Heart left ventricle (tissue), 16 donors: ENCODE data around the gene NKTR. TPM values are rescaled to one million over a fixed set of nuclear protein-coding genes. Genes with fewer than 3 reads are reported as not detected.

ENCODE experiments used
- ATAC-seq, 4 donors: fragments of 200-7000 bp; cut with Tn5 transposase; one replicate each; pipeline ENCODE4 v1.9.1; 2020 to 2022; ENCODE audit warnings: moderate library complexity in 4 of 4, mild to moderate bottlenecking in 3 of 4, moderate number of reproducible peaks in 1 of 4
- DNase-seq, 5 donors: peaks; one replicate each; pipeline ENCODE4 v3.0.0-alpha.2; 2020
- H3K27ac ChIP-seq, 12 donors: fragments of 200-600 bp; sonication (generic) in 4 of 12; one replicate each; pipeline versions ENCODE4 v1.5.0 to v1.8.0; 2016 to 2022; ENCODE audit warnings: mild to moderate bottlenecking in 2 of 12
- H3K27me3 ChIP-seq, 9 donors: fragments of 200-600 bp; sonication (generic) in 2 of 9; one replicate each; pipeline versions ENCODE4 v1.5.1 to v1.8.0; 2016 to 2022; ENCODE audit warnings: mild to moderate bottlenecking in 3 of 9
- H3K36me3 ChIP-seq, 9 donors: fragments of 200-600 bp; sonication (generic) in 2 of 9; one replicate each; pipeline versions ENCODE4 v1.5.0 to v1.8.0; 2018 to 2022; ENCODE audit warnings: mild to moderate bottlenecking in 2 of 9
- H3K4me1 ChIP-seq, 12 donors: fragments of 200-600 bp; sonication (generic) in 4 of 12; one replicate each; pipeline versions ENCODE4 v1.5.0 to v1.8.0; 2016 to 2022; ENCODE audit warnings: mild to moderate bottlenecking in 3 of 12
- H3K4me3 ChIP-seq, 12 donors: fragments of 200-600 bp; sonication (generic) in 4 of 12; one replicate each; pipeline versions ENCODE4 v1.5.0 to v1.8.0; 2017 to 2022; ENCODE audit warnings: mild to moderate bottlenecking in 9 of 12, moderate library complexity in 4 of 12
- H3K9me3 ChIP-seq, 12 donors: fragments of 200-600 bp; sonication (generic) in 4 of 12; one replicate each; pipeline versions ENCODE4 v1.5.0 to v1.8.0; 2016 to 2022; ENCODE audit warnings: mild to moderate bottlenecking in 1 of 12
- POLR2A ChIP-seq, 2 donors: fragments of 450-650 bp; IDR thresholded peaks; one replicate each; pipeline ENCODE4 v1.6.1; 2017; ENCODE audit warnings: antibody characterized with exemption in 2 of 2, mild to moderate bottlenecking in 2 of 2, moderate library complexity in 2 of 2
- WGBS, 4 donors: extraction: QIAGEN DNeasy Blood & Tissue Kit in 2 of 4; methylation state at CpG; one replicate each; pipeline versions ENCODE4 v1.1.5 to v1.1.7; 2013 to 2018; 5-methylcytosine and 5-hydroxymethylcytosine counted together
- intact Hi-C, 10 donors: fragments of 100-400 bp; cut with DNase I; formaldehyde crosslinking; loops; one replicate each; pipeline versions ENCODE4 v1.11.1 to v1.14.2; 2022
- polyA plus RNA-seq, 2 donors: library from polyadenylated mRNA; stranded (reverse); fragments of 200-250 nt; gene quantifications; one replicate each; pipeline ENCODE4 v1.2.3, GENCODE V29; 2013
- total RNA-seq, 9 donors: library from RNA; depleted of rRNA in 2 of 9; stranded (reverse); fragments of >200 nt in 2 of 9; fragmentation: NEBNext Ultra II Directional in 3 of 9; extraction: Animal tissue kit (Norgen Biotek cat#: 25700) in 3 of 9; gene quantifications; one replicate each; pipeline versions ENCODE4 v1.1.0 to v1.2.4, GENCODE V29; 2016 to 2023
- TF ChIP-seq, protein P1 (sequence below), 12 donors: fragments of 200-600 bp; sonication (generic) in 4 of 12; IDR thresholded peaks; one replicate each; pipeline versions ENCODE4 v1.5.0 to v1.8.0; 2018 to 2022; ENCODE audit warnings: antibody characterized with exemption in 12 of 12, mild to moderate bottlenecking in 5 of 12
- donor health status: ischemic (EF 13 %, LVEDD 7.1; RV severe dilation, severe dysfunction).
- donor health status: healthy with polysubstance abuse.
- donor health status: DM: no; HTN: yes; CAD: no.
- donor health status: DM: no; HTN: no; CAD: no.
- donor health status: ischemic (EF 25% LVEDD 6.9; RV normal size, moderate dysfunction).
- donor health status: ischemic (EF 25% LVEDD 5.7; RV mildly dilated, moderate dysfunction).
- donor health status: healthy.
- donor health status: DM: yes; HTN: yes; CAD: no.
- donor health status: ischemic (EF 35%, LVEDD 5.7; RV mildly dilated, moderate dysfunction).
- donor health status: nonischemic (EF 11% LVEDD 7.7; RV severe dilation, severe dysfunction).
- donor health status: DM: yes; HTN: yes; CAD: no.
- donor health status: PGD.
- donor health status: ischemic (EF 29% LVEDD 5.4; RV normal size, mild dysfunction).
- donor health status: nonischemic (EF 23%, LVEDD 6.1; RV moderate dilation, normal function).

Gene NKTR
- total and polyA plus RNA-seq, 11 donors = 10.7 to 40.6 (median 20.9) TPM

DNA sequence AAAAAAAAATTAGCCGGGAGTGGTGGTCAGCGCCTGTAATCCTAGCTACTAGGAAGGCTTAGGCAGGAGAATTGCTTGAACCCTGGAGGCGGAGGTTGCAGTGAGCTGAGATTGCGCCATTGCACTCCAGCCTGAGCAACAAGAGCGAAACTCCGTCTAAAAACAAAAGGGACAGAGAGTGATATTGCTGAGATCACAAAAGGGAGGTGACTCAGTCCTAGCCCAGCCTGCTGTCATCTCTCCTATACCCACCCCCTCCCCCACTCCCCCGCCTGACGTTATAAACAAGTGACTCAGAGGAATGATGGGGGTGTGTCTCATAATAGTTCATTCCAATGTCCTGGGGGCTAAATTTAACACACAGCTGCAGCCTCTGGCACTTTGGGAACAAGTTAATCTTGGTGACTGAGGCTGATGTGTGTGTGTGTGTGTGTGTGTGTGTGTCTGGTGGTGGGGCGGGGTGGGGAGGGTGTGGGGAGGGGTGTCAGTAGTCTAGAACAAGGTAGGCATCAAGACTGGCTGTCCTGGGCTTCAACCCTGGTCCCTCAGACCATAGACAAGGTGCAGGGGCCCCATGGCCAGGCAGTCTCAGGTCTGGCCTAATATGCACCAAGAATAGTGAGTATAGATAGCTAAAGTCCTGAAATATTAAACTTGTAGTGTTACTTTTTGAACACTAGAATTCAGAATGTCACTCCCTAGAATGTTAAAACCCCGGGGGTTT, 83.6 kb downstream of the NKTR start:
- intact Hi-C loops = loop anchor here in 1 of 10 donors (2.0 kb wide), 1 partner anchor 29 kb away; no protein-coding TSS in a partner anchor
- TF ChIP-seq POLR2A (IDR thresholded peaks at IDR 0.05) = peak in 1 of 2 donors; percentile 16
- TF ChIP-seq, protein P1, sequence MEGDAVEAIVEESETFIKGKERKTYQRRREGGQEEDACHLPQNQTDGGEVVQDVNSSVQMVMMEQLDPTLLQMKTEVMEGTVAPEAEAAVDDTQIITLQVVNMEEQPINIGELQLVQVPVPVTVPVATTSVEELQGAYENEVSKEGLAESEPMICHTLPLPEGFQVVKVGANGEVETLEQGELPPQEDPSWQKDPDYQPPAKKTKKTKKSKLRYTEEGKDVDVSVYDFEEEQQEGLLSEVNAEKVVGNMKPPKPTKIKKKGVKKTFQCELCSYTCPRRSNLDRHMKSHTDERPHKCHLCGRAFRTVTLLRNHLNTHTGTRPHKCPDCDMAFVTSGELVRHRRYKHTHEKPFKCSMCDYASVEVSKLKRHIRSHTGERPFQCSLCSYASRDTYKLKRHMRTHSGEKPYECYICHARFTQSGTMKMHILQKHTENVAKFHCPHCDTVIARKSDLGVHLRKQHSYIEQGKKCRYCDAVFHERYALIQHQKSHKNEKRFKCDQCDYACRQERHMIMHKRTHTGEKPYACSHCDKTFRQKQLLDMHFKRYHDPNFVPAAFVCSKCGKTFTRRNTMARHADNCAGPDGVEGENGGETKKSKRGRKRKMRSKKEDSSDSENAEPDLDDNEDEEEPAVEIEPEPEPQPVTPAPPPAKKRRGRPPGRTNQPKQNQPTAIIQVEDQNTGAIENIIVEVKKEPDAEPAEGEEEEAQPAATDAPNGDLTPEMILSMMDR (IDR thresholded peaks at IDR 0.05) = no peak
- peak overlapping the region; percentile 78 to 96 (median 90) for H3K27ac ChIP-seq
- DNase-seq (peak; percentile 65 to 89 (median 81)), ATAC-seq (peak; percentile 89 to 93 (median 91))
- H3K4me1 ChIP-seq = peaks cover 0 to 25% (median 8%) of the 10 kb centered on the region in 12 donors
- peaks cover 0 to 6% (median 0%) of the 10 kb centered on the region in 9 donors for H3K27me3 ChIP-seq
- H3K9me3 ChIP-seq = no peaks in the 10 kb centered on the region
- H3K4me3 ChIP-seq = peak overlapping the region in 1 of 12 donors; percentile 26
- 34 to 39% (median 35%) methylated on average over 9 to 10 of the region's 10 CpGs for WGBS, 4 donors
- H3K36me3 ChIP-seq = no peaks in the 10 kb centered on the region

DNA sequence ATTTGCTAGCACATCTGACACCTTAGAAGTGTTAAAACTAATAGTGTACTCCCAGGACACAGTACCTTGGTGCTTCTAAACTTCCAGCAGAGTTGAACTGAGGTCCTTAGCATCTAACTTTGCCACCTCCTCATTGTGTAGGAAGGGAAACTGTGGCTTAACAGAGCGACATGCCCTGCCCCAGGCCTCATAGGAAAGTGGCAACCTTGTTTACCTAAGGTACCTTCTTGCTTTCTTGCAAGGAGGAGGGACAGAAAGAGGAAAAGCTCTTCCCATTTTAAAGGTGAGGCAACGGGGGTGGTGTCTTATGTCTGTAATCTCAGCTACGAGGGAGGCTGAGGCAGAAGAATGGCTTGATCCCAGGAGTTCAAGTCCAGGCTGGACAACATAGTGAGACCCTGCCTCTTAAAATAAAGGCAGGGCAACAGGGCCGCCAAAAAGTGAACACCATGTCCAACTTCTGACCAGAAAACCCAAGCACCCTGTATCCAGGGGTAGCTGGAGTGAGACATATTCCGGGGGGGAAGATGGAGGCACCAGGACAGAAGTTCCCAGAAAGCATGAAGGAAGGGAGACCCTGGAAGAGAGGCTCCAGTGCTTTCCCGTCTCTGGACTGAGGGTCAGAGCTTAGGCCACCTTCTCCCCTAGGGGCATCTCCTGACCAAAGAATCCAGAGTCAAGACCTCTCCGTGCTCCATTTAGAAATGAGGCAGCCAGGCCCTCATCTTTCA, 84.3 kb downstream of the NKTR start:
- no peak for TF ChIP-seq POLR2A (IDR thresholded peaks at IDR 0.05)
- TF ChIP-seq, protein P1 (IDR thresholded peaks at IDR 0.05) = no peak
- intact Hi-C loops = loop anchor here in 1 of 10 donors (2.0 kb wide), 1 partner anchor 30 kb away; no protein-coding TSS in a partner anchor
- 78 to 93% (median 82%) methylated on average over 7 of the region's 7 CpGs for WGBS, 4 donors
- no peaks in the 10 kb centered on the region for H3K9me3 ChIP-seq
- no peaks in the 10 kb centered on the region for H3K36me3 ChIP-seq
- no peak overlapping the region for H3K4me3 ChIP-seq
- DNase-seq (peak in 1 of 5 donors; percentile 3), ATAC-seq (no peak)
- peaks cover 0 to 25% (median 8%) of the 10 kb centered on the region in 12 donors for H3K4me1 ChIP-seq
- peaks cover 0 to 6% (median 0%) of the 10 kb centered on the region in 9 donors for H3K27me3 ChIP-seq
- peak overlapping the region; percentile 10 to 96 (median 72) for H3K27ac ChIP-seq

DNA sequence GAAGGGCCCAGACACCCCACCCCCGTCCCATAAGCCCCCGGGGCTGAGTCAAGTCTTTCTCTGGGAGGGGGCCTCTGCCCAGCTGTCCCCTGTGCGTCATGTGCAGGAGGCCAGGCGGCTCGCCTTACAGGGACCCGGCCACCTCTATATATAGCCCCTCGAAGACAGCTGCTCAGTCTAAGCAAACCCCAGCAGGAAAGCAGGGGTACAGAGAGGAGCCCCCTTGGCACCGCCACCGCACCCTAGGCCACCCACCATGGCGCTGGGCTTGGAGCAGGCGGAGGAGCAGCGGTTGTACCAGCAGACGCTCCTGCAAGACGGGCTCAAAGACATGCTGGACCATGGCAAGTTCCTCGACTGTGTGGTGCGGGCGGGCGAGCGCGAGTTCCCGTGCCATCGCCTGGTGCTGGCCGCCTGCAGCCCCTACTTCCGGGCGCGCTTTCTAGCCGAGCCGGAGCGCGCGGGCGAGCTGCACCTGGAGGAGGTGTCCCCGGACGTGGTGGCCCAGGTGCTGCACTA, 84.9 kb downstream of the NKTR start, which contains the start of gene KLHL40:
KLHL40 (plus strand) TSS at position 175 of the 519 bp plus-strand sequence; CDS start at position 257, 82 bp downstream.
- H3K4me1 ChIP-seq = peaks cover 0 to 25% (median 8%) of the 10 kb centered on the region in 12 donors
- WGBS, 4 donors = 40 to 74% (median 53%) methylated on average over 29 to 34 of the region's 34 CpGs

More for the DNA sequence above, 84.9 kb downstream of the NKTR start, which contains the start of gene KLHL40:
- Histone ChIP-seq H3K27me3 (peaks cover 0 to 6% (median 0%) of the 10 kb centered on the region in 9 donors), H3K36me3 (no peaks in the 10 kb centered on the region), H3K27ac (peak within 1 kb of the TSS; percentile 10 to 96 (median 72)), H3K9me3 (no peaks in the 10 kb centered on the region), H3K4me3 (peak within 1 kb of the TSS in 5 of 12 donors; percentile 1 to 28 (median 6))
- intact Hi-C loops = loop anchor here in 1 of 10 donors (2.0 kb wide), 1 partner anchor 31 kb away; no protein-coding TSS in a partner anchor
- ATAC-seq (peak in 1 of 4 donors; percentile 3), DNase-seq (peak in 2 of 5 donors; percentile 37 to 52)
- TF ChIP-seq, protein P1 (IDR thresholded peaks at IDR 0.05) = no peak
- TF ChIP-seq POLR2A (IDR thresholded peaks at IDR 0.05) = no peak
